ENCODE data around the gene GALNT13. TPM values are rescaled to one million over a fixed set of nuclear protein-coding genes. Genes with fewer than 3 reads are reported as not detected.

Gene GALNT13
- total RNA-seq, 1 donor from 2014 or later: 5.8 TPM

GRCh38 chr2:154381931-154382794, 510.4 kb downstream of the GALNT13 start:
- Histone ChIP-seq H3K9me3 (no peaks in the 10 kb centered on the region), H3K27me3 (no peaks in the 10 kb centered on the region), H3K4me1 (no peaks in the 10 kb centered on the region), H3K36me3 (no peaks in the 10 kb centered on the region), H3K27ac (no peak overlapping the region), H3K4me3 (no peak overlapping the region)
- ATAC-seq (no peak), DNase-seq (no peak)
- intact Hi-C loops (cut with DNase I): no loop called here
- TF ChIP-seq, protein P1, sequence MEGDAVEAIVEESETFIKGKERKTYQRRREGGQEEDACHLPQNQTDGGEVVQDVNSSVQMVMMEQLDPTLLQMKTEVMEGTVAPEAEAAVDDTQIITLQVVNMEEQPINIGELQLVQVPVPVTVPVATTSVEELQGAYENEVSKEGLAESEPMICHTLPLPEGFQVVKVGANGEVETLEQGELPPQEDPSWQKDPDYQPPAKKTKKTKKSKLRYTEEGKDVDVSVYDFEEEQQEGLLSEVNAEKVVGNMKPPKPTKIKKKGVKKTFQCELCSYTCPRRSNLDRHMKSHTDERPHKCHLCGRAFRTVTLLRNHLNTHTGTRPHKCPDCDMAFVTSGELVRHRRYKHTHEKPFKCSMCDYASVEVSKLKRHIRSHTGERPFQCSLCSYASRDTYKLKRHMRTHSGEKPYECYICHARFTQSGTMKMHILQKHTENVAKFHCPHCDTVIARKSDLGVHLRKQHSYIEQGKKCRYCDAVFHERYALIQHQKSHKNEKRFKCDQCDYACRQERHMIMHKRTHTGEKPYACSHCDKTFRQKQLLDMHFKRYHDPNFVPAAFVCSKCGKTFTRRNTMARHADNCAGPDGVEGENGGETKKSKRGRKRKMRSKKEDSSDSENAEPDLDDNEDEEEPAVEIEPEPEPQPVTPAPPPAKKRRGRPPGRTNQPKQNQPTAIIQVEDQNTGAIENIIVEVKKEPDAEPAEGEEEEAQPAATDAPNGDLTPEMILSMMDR (IDR thresholded peaks at IDR 0.05): no peak

GRCh38 chr2:154386186-154386585, 514.5 kb downstream of the GALNT13 start:
- Histone ChIP-seq H3K27ac (no peak overlapping the region), H3K4me3 (no peak overlapping the region), H3K9me3 (no peaks in the 10 kb centered on the region), H3K36me3 (no peaks in the 10 kb centered on the region), H3K27me3 (no peaks in the 10 kb centered on the region), H3K4me1 (no peaks in the 10 kb centered on the region)
- no peak for ATAC-seq
- TF ChIP-seq, protein P1 (IDR thresholded peaks at IDR 0.05): no peak
- intact Hi-C loops (cut with DNase I): no loop called here
- no peak for DNase-seq

DNA sequence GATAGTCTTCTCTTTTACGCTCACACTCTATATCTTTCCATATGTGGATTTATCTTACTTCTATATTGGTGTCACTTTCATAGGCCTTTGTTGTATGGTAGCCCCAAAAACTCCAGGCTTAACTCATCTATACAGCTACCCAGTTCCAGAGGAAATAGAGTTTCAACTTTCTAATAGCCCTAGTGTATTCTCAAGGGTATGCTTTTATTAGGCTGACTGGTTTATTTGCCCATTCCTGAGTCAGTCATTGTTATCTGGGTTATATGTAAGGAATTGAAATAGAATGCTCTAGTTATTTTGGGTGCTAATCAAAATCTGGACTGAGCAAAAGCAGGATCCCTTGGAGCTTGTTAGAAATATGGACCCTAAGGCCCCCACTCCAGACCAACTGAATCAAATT, 519.3 kb downstream of the GALNT13 start:
- TF ChIP-seq, protein P1 (IDR thresholded peaks at IDR 0.05): no peak
- Histone ChIP-seq H3K36me3 (no peaks in the 10 kb centered on the region), H3K9me3 (no peaks in the 10 kb centered on the region), H3K4me3 (no peak overlapping the region), H3K4me1 (no peaks in the 10 kb centered on the region), H3K27me3 (no peaks in the 10 kb centered on the region), H3K27ac (no peak overlapping the region)
- DNase-seq (no peak), ATAC-seq (no peak)
- intact Hi-C loops (cut with DNase I): no loop called here

- DNase-seq (no peak), ATAC-seq (no peak)
- Histone ChIP-seq H3K4me3 (no peak overlapping the region), H3K9me3 (no peaks in the 10 kb centered on the region), H3K4me1 (no peaks in the 10 kb centered on the region), H3K27me3 (no peaks in the 10 kb centered on the region), H3K27ac (no peak overlapping the region), H3K36me3 (no peaks in the 10 kb centered on the region)
- intact Hi-C loops (cut with DNase I): no loop called here
- TF ChIP-seq, protein P1 (IDR thresholded peaks at IDR 0.05): no peak
These were observed 520.5 kb downstream of the GALNT13 start for GRCh38 chr2:154392256-154392655.

GRCh38 chr2:154394600-154394999, 522.9 kb downstream of the GALNT13 start:
- DNase-seq (no peak), ATAC-seq (no peak)
- H3K27ac ChIP-seq: no peak overlapping the region
- H3K36me3 ChIP-seq: no peaks in the 10 kb centered on the region
- H3K4me1 ChIP-seq: no peaks in the 10 kb centered on the region
- intact Hi-C loops (cut with DNase I): no loop called here
- H3K27me3 ChIP-seq: no peaks in the 10 kb centered on the region
- TF ChIP-seq, protein P1 (IDR thresholded peaks at IDR 0.05): no peak
- no peak overlapping the region for H3K4me3 ChIP-seq
- H3K9me3 ChIP-seq: no peaks in the 10 kb centered on the region

All from upper lobe of right lung (tissue), 1 donor.